Epithelial cell of prostate (primary cell): ENCODE results near the gene DHH.

Experiments used
- DNase-seq: peaks from one replicate; pipeline ENCODE4 v3.0.0-alpha.2; 2011; ENCODE audit warnings: low read depth, low spot score
- H3K27ac ChIP-seq: fragments of 450-650 bp; 2 replicates; pipeline ENCODE4 v1.5.1; 2017; ENCODE audit warnings: mild to moderate bottlenecking

DHH gene

DNA sequence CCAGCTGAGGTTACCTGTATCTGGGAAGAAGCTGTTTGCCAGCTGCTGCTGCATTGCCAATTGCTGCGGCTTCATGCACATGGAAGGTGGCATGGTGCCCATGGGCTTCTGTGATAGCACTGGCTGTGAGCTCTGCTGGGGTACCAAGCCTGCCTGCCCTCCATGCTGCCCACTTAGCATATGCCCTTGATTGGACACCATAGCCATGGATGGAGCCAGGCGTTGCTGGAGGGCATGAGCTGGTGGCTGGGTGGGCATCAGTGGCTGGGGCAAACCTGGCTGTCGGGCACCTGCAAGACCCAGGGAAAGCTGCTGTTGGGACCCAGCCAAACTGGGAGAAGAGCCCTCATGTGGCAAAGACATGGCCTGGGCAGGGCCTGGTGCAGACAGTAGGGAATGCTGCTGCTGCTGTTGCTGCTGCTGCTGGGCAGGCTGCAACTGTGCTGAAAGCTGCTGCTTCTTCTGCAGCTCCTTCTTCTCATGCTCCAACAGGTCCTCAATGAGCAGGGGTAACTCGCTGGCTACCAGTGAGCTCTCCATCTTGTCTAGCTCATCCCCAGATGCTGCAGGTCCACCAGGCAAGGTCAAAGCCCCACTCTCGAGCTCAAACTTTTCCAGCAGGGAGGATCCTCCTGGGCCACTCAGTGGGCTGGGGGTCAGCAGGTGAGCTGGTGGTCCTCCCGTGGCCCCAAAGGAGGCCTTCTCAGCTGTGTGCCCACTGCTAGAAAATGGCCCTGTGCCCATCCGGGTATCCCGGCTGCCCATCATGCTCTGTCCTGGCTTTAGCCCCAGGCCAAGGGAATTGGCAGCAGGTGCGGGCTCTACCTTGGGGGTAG lies 57.3 kb downstream of the DHH start:
- DNase-seq, result no peak

More for the DNA sequence above, 57.3 kb downstream of the DHH start:
- no peak overlapping the region for H3K27ac ChIP-seq
